ENCODE measurements around the gene PPP2R2C.

Gene PPP2R2C

GRCh38 chr4:6337331-6337935, 135.0 kb downstream of the PPP2R2C start:
- H3K27ac ChIP-seq, result no peak overlapping the region
- DNase-seq (ENCODE audit: low read depth, low spot score), result no peak

- no peak for DNase-seq (ENCODE audit: low read depth, low spot score)
- H3K27ac ChIP-seq, result no peak overlapping the region
Observed at GRCh38 chr4:6336166-6336565, 136.2 kb downstream of the PPP2R2C start.

- DNase-seq (ENCODE audit: low read depth, low spot score), result no peak
Observed at GRCh38 chr4:6335040-6335590, 137.3 kb downstream of the PPP2R2C start.

GRCh38 chr4:6334203-6334887, 138.1 kb downstream of the PPP2R2C start:
- DNase-seq (ENCODE audit: low read depth, low spot score), result no peak
- no peak overlapping the region for H3K27ac ChIP-seq

More at GRCh38 chr4:6335040-6335590, 137.3 kb downstream of the PPP2R2C start:
- H3K27ac ChIP-seq, result no peak overlapping the region

- no peak overlapping the region for H3K27ac ChIP-seq
- DNase-seq (ENCODE audit: low read depth, low spot score), result no peak
Observed at GRCh38 chr4:6333301-6334202, 138.9 kb downstream of the PPP2R2C start.

- no peak for DNase-seq (ENCODE audit: low read depth, low spot score)
- no peak overlapping the region for H3K27ac ChIP-seq
Observed at GRCh38 chr4:6332669-6333050, 139.8 kb downstream of the PPP2R2C start.

GRCh38 chr4:6332042-6332668, 140.3 kb downstream of the PPP2R2C start:
- no peak overlapping the region for H3K27ac ChIP-seq
- no peak for DNase-seq (ENCODE audit: low read depth, low spot score)

GRCh38 chr4:6331468-6331867, 140.9 kb downstream of the PPP2R2C start:
- no peak for DNase-seq (ENCODE audit: low read depth, low spot score)
- no peak overlapping the region for H3K27ac ChIP-seq

- no peak overlapping the region for H3K27ac ChIP-seq
- no peak for DNase-seq (ENCODE audit: low read depth, low spot score)
Observed at GRCh38 chr4:6331018-6331417, 141.4 kb downstream of the PPP2R2C start.

- H3K27ac ChIP-seq, result no peak overlapping the region
- no peak for DNase-seq (ENCODE audit: low read depth, low spot score)
Observed at GRCh38 chr4:6330384-6330767, 142.0 kb downstream of the PPP2R2C start.

- H3K27ac ChIP-seq, result no peak overlapping the region
- no peak for DNase-seq (ENCODE audit: low read depth, low spot score)
Observed at GRCh38 chr4:6329478-6330383, 142.7 kb downstream of the PPP2R2C start.

- DNase-seq (ENCODE audit: low read depth, low spot score), result no peak
- H3K27ac ChIP-seq, result no peak overlapping the region
Observed at GRCh38 chr4:6328526-6328925, 143.9 kb downstream of the PPP2R2C start.

- H3K27ac ChIP-seq, result no peak overlapping the region
- DNase-seq (ENCODE audit: low read depth, low spot score), result no peak
Observed at GRCh38 chr4:6327220-6327917, 145.0 kb downstream of the PPP2R2C start.

- no peak overlapping the region for H3K27ac ChIP-seq
- DNase-seq (ENCODE audit: low read depth, low spot score), result no peak
Observed at GRCh38 chr4:6326312-6327060, 145.9 kb downstream of the PPP2R2C start.

GRCh38 chr4:6325788-6326290, 146.6 kb downstream of the PPP2R2C start:
- no peak for DNase-seq (ENCODE audit: low read depth, low spot score)
- H3K27ac ChIP-seq, result no peak overlapping the region

- no peak for DNase-seq (ENCODE audit: low read depth, low spot score)
- H3K27ac ChIP-seq, result no peak overlapping the region
Observed at GRCh38 chr4:6324999-6325787, 147.2 kb downstream of the PPP2R2C start.

GRCh38 chr4:6324461-6324998, 147.9 kb downstream of the PPP2R2C start:
- no peak overlapping the region for H3K27ac ChIP-seq
- no peak for DNase-seq (ENCODE audit: low read depth, low spot score)

Data from epithelial cell of prostate (primary cell).